Neural progenitor cell (in vitro differentiated cells): ENCODE results near the gene KANK3.

Experiments
- EZH2 ChIP-seq: fragments of 200-600 bp; sonication (generic); IDR thresholded peaks from 2 replicates; pipeline ENCODE4 v1.6.1; 2017; ENCODE audit warnings: antibody characterized with exemption, mild to moderate bottlenecking, moderate library complexity
- TF ChIP-seq, protein P1 (sequence below): fragments of 200-600 bp; sonication (generic); IDR thresholded peaks from 2 replicates; pipeline ENCODE4 v1.5.1; 2017; ENCODE audit warnings: antibody characterized with exemption, mild to moderate bottlenecking

DNA sequence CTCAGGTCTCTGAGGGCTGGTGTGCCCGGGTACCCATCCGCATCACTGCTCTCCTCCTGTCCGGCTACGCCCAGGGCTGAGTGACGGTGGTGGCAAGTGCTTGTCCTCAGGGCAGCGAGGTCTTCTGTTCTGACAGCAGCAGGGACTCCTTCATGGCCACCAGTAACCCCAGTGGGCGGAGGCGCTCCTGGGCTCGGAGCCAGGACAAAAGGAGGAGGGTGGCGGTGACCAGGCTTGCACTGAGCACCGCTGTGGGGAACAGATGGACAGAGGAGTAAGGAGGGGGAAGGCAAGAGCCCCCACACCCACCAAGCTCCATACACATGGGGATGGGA, 40.7 kb downstream of the KANK3 start:
- TF ChIP-seq, protein P1, sequence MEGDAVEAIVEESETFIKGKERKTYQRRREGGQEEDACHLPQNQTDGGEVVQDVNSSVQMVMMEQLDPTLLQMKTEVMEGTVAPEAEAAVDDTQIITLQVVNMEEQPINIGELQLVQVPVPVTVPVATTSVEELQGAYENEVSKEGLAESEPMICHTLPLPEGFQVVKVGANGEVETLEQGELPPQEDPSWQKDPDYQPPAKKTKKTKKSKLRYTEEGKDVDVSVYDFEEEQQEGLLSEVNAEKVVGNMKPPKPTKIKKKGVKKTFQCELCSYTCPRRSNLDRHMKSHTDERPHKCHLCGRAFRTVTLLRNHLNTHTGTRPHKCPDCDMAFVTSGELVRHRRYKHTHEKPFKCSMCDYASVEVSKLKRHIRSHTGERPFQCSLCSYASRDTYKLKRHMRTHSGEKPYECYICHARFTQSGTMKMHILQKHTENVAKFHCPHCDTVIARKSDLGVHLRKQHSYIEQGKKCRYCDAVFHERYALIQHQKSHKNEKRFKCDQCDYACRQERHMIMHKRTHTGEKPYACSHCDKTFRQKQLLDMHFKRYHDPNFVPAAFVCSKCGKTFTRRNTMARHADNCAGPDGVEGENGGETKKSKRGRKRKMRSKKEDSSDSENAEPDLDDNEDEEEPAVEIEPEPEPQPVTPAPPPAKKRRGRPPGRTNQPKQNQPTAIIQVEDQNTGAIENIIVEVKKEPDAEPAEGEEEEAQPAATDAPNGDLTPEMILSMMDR: no peak
- no peak for TF ChIP-seq EZH2
